HG03066 (cell line): ENCODE measurements around the gene NR1D2.

ENCODE experiments used
- ATAC-seq: cut with Tn5 transposase; IDR thresholded peaks from one replicate; pipeline ENCODE4 v1.9.1; 2021; ENCODE audit warnings: low read depth; ENCODE audit not compliant: unreplicated experiment

The NR1D2 gene

DNA sequence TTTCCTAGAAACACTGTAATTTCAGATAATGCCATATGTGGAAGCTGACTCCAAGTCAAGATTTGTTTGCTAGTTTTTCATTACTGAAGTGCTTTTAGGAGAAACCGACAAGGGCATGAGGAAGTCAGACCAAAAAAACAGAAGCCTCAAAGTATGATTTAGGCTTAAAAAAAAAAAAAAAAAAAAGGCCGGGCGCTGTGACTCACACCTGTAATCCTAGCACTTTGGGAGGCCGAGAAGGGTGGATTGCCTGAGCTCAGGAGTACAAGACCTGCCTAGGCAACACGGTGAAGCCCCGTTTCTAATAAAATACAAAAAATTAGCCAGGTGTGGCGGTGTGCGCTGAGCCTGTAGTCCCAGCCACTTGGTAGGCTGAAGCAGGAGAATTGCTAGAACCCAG is 16.6 kb upstream of the NR1D2 start:
- no peak for ATAC-seq

DNA sequence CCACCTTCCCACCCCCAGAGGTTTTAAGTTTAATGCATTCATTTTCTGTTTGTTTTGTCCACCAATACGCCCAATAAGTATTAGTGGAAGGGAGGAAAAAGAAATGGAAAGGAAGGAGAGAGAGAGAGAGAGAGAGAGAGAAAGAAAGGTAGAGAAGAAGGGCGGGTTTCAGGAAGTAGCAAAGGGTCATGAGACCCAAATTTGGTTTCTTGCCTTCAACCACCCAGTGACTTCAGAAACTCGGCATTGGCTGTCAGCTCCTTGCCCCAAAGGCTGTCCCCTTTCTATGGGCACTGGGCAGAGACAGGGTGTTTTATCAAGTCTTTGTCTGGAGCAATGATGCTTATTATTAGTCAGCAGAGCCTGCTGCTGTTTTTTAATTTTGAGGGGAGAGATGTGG is 13.5 kb upstream of the NR1D2 start:
- no peak for ATAC-seq

DNA sequence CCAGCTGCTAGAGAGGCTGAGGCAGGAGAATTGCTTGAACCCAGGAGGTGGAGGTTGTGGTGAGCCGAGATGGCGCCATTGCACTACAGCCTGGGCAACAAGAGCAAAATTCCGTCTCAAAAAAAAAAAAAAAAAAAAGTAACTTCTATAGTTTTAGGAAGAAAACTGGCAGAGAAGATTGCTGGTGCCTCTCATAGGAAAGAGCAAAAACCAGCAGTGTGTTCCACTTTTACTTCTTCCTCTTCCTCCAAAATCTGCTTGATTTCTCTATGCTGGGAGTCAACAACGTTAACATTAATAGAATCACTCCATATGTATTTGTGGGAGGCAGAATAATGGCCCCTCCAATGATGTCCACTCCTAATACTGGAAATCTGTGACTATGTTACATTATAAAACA is 12.5 kb upstream of the NR1D2 start:
- ATAC-seq: no peak

DNA sequence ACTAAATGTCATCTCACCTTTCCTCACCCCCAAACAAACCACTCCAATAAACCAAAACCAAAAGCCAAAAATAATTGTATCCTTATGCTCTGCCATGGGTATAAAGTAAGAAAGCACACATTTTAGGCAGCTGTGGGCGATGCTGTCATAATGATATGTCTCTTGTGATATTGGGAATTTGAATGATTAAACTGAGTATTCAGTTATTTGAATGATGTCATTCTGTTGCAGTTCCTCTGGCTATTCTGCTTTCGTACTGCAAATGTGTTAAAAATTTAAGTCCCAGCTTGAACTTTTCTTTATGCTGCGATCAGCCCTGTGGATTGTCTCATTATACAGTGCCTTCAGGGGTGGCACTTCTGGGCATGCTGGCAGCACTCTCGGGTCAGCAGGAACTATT is 10.8 kb upstream of the NR1D2 start:
- ATAC-seq: no peak

DNA sequence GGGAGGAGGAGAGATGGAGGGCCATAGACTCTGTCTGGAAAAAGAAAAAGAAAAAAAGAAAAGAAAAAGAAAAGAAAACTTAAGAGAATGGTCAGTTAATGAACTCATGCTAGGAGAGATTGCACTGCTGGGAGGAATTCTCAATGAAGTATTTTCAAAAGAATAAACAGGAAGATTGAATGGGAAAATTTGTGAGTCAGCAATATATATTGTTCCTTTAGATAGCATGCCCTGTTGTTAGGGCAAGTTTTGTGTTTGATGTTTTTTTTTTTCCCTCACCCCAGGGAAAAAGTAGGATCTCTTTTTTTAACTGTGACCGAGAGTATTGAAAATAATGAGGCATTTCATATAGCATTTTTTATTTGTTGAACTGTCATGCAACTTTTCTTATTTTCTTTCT is 7.8 kb upstream of the NR1D2 start:
- no peak for ATAC-seq

DNA sequence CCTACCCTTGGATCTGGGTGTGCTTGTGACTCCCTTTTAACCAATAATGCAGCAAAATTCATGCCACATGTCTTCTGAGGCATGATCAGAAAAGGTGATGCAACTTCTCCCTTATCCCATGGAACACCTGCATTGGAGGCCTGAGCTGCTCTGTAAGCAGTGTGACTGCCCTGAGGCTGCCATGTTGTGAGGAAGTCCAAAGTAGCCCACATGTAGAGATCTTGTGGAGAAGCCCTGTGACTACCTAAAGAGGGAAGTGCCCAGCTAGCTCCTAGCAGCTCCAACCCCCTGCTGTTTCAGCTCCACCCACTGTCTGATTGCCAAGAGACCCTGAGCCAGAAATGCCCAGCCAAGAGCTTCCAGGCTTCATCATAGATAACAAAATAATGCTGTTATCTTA is 6.4 kb upstream of the NR1D2 start:
- ATAC-seq: no peak

DNA sequence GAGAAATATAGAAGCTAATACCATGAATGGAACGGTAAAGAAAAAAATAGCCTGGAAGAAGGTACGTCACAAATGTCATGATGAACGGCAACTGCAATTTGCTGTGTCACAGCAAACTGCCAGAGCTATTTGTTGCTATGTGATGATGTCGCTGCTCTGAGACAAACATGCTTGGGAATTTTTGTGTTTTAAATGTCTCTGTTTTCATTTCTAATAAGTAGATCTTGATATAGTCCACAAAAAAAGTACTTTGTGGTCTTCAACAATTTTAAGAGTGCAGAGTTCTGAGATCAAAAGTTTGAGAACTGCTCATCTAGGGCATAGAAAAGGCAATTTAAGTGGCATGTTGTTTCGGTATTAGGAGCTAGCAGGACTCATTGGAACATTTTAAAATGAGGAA is 4.3 kb upstream of the NR1D2 start:
- ATAC-seq: no peak

DNA sequence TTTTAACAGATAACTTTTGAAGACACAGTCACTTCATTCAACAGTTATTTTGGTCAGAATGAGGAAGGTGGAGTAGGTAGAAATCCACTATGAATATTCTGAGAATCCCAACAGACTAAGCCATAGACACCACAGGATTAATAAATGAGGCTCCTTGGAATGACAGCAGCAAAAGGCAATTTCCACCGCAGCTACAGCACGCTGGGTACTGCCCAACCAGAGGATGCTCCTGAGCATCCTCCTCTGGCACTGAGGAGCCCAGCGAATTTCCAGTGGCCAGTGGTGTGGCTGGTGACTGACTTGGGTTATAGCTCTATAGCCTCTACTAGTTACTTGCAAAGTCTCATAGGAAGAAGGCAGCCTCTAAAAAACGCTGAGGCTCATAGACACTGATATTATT is 3.6 kb upstream of the NR1D2 start:
- no peak for ATAC-seq

DNA sequence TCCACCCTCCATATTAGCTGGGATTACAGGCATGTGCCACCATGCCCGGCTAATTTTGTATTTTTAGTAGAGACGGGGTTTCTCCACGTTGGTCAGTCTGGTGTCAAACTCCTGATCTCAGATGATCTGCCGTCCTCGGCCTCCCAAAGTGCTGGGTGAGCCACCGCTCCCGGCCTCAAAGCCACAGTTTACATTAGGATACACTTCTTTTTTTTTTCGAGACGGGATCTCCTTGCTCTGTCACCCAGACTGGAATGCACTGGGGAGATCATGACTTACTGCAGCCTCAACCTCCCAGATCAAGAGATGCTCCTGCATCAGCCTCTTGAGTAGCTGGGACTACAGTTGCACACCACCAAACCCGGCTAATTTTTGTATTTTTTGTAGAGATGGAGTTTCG is 2.5 kb upstream of the NR1D2 start:
- ATAC-seq: no peak

DNA sequence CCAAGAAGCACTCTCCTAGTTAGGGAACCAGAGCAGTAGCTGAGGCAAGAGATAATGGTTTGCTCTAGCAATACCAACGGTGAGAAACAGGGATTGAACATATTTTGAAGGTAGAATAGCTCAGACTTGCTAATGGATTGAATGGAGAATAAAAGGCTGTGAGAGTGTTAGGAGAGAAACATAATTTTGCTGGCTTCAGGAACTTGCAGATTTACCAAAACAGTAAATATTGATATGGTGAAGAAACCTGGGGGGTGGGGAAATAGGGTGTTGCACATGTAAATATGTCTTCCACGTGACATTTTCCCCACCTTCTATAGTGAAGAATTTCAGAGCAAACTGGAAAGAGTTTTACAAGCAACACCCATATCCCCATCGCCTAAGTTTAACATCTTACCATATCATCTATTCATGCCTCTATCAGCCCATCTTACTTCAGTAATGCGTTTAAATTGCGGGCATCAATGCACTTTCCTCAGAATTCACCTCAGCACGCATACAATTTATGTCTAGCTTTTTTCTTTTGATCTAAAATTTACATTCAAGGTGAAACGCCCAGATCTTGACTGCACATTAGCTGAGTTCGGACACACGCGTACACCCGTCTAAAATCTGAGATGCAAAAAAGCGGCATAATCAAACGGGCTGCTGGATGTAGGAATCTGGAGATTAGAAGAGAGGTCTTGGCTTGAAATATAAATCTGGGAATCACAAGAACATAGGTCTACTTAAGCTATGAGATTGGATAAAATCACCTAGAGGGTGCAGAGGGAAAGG is 891 bp upstream of the NR1D2 start:
- no peak for ATAC-seq

DNA sequence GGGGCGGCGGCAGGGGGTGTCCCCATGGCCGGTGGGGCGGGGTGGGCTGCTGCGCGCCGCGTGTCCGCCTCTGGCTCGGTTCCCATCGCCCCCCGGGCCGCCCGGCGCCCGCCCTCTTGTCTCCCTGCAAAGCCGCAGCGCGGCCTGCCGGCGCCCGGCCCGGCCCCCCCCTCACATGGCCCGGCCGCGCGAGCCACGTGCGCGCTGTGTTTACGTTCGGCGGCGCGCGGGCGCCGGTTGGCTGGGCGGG is 502 bp downstream of the NR1D2 start:
- ATAC-seq: no peak

DNA sequence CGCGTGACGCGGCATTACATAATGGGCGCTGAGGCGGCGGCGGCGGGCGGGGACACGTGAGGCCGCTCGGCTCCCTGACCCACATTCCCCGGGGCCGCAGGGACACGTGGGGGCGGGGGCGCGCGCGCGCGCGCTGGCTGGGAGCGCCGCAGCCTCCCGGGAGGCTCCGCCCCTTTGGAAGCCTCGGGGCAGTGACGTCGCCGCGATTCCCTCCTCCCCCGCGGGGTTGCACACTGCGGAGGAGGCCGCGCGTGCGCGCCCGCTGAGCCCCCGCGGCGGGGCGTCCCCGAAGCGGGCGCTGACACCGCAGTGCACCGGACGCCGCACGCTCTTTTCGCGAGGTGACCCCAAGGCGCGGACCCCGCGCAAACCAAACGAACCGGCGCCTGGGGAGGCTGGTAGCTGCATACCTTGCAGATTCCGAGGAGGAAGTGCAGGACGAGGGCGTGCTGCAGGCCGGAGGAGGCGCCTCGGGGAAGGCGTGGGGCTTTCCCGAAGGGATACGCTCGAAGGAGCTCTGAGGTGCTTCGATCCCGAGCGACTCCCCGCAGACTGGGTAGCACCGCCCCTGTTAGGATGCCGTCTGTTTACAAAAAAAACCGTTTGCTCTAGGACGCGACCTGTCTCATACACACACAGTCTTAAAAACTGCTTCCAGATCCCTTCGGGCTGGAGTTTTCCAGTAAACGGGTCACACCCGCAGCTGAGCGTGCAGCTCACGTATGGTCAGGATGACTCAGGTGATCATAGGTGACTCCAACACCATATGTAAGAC is 1.0 kb downstream of the NR1D2 start:
- ATAC-seq: peak; percentile 73

DNA sequence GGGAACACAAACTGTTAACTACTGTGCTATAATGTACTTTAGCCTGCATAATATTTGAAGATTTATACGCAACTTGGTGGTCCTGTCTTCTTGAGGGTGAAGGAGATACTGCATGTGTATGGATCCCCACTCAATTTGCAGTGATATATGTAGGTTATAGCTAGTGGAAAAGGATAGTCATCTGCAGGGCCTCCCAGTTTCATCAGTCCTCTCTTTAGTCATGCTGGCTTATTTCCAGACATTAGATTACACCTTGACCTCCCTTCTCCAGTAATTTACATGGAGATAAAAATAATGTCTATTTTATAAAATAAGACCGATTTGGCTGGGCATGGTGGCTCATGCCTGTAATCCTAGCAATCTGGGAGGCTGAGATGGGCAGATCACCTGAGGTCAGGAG is 3.7 kb downstream of the NR1D2 start:
- no peak for ATAC-seq

DNA sequence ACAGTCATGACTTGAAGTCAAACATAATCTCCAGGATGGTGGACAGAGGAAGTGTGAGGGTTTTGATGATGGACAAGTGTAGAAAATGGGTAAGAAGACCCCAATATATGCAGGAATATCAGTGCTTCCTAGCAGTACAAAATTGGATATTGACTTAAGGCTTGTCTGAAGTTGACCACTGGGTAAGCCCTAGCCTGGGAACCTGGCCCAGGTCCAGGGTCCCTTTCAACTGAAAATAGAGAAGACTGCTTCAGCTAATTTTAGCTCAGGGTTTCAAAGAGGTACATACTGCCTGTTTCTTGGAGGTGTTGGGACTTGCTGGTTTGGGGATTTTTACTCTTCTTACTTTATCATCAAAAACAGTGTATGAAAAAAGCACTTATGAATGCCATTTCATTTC is 4.7 kb downstream of the NR1D2 start:
- ATAC-seq: peak; percentile 32

DNA sequence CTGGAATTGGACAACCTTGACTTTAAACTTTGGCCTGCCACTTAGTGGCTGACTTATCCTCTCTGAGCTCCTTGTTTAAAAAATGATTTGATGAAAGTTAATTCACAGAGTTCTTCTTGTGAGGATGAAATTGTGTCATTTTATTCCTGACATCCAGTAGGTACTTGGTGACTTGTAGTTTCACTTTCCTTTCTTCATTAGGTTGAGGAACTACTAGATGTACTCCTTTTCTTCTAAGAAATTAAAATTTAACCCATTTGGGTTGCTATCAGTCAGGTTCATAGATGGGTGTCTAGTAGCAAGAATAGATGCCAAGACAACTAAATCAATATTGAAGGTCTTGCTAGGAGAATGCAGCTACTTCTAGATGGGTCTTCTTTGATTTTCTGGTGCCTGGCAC is 5.2 kb downstream of the NR1D2 start:
- ATAC-seq: peak; percentile 27

DNA sequence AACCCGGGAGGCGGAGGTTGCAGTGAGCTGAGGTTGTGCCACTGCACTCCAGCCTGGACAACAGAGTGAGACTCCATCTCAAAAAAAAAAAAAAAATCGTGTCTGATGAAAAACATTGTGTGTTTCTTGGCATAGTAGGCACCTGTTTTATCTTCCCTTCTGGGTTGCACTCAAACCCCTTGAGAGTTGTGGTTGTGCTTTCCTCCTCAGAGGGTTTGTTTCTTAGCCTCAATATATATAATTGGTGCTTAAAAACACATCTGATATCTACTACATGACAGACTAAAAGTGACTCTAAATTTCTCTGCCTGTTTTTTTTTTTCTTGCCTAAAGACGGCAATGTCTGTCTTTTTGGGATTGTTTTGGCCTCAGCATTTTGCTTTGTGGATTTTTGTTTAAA is 7.6 kb downstream of the NR1D2 start:
- peak; percentile 42 for ATAC-seq

DNA sequence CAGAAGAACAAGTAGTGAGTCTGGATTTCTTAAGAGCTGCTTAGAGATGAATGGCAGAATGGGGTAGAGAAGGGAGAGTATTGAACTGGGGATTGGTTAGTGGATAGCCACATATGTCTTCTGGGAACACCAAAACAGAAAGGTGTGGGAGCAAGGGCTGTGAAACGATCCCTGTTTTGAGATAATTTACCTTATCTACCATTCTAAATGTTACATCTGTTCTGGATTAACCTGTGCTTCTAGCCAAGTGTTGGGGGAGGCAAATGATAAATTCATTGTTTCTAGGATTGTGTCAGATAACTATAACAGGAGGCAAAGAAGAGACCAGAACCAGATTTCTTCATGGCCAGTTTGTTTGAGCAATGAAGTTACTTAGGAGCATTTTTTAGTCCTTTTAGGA is 8.4 kb downstream of the NR1D2 start:
- no peak for ATAC-seq

DNA sequence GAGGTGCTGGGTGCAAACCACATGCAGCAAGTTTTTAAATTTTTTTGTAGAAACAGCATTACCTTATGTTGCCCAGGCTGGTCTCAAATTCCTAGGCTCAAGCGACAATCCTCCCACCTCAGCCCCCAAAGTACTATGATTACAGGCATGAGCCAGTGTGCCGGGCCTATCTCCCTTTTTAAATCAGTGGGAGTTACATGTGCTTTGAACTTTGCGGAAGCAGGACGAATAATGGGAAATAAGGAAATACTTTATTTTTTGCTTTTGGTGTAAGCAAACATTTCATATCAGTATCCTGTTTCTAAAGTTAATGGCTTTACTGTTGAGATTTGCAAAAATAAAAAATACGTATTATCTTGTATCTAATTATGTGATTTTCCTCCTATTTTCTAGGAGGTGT is 9.1 kb downstream of the NR1D2 start:
- no peak for ATAC-seq

DNA sequence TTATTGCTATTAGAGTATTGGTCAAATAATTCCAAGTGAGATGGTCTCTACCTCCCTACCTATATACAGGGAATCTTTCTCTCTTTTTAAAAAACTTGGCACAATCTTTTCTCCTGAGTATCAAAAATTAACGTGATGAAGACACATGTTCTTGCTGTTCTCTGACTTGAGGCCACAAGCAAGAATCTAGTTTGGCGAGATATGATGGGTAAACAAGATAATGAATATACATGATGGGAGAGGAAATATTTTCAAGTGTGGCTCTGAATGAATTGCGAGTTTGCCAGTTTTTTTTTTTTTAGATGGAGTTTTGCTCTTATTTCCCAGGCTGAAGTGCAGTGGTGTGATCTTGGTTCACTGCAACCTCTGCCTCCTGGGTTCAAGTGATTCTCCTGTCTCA is 11.6 kb downstream of the NR1D2 start:
- no peak for ATAC-seq

DNA sequence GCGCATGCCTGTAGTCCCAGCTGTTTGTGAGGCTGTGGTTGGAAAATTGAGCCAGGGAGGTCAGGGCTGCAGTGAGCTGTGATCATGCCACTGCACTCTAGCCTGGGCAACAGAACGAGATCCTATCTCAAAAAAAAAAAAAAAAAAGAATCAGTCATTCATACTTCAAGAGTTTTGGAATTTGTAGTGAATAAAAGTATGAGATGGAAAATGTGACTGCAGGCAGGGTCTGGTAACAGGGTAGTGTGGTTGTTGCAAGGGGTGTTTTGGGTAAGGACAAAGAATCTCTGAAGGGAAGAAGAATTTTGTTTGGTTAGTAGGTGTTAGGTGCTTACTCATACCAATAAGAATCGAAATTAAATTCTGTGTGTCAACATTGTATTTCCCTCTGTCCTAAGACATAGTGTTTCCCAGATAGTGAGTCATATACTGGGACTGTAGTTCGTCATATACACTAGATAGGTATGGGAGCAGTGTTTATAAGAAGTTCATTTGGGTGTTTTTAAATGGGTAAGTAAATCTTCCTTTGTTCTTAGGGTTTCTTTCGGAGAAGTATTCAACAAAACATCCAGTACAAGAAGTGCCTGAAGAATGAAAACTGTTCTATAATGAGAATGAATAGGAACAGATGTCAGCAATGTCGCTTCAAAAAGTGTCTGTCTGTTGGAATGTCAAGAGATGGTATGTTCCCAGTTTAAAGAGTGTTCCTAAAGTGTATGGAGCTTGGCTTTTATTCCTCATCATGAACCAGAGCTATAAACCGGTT is 14.2 kb downstream of the NR1D2 start:
- no peak for ATAC-seq

DNA sequence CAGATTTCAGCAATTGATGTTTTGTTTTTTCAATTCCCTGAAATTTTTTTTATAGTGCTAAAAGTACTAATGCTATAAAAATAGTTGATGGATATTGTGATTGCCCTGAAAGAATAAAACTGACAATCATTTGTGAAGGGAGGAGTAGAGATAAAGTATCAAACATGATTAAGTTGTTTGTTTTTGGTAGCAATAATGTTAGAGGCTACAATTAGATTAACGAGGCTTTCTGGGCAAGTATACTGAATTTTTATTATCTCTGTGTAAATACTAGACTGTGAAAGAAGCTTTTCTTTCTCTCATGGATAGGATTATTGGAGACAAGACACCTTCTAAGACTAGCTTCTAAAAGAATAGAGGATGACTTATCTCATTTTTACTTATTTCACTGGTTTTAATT is 15.6 kb downstream of the NR1D2 start:
- ATAC-seq: no peak

DNA sequence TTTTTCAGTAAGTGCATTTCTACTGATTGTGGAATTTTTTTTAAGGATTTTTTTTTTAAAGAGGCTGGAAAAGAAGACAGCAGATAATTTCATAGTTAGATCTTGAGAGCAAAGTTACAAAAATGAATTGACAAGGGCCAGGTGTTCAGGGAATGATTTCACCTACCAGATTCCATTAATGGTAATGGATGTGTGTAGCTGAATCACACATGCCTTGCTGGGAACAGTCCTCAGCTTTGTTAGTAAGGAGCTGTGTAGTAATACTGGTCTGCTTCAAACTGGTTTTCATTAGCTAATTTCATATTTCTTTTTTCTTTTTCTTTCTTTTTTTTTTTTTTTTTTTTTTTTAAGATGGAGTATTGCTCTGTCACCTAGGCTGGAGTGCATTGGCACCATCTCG is 16.0 kb downstream of the NR1D2 start:
- ATAC-seq: no peak
